K562 treated with DMSO at 1 percent for 12 hours (cell line): Measurements from ENCODE around the gene SRSF6. TPM values are rescaled to one million over a fixed set of nuclear protein-coding genes. Genes with fewer than 3 reads are reported as not detected.

ENCODE experiments used
- total RNA-seq: library from RNA; unstranded; fragments of 300-600 nt; gene quantifications from 2 replicates; pipeline ENCODE4 v1.2.3, GENCODE V29; 2022; ENCODE audit not compliant: insufficient read depth

SRSF6 gene
- total RNA-seq: 35.2 and 79.1 TPM in 2 replicates

GRCh38 chr20:43457640-43458421 lies at the start of gene SRSF6:
SRSF6 (plus strand) TSS chr20:43457896; CDS start chr20:43458034, 138 bp downstream.

GRCh38 chr20:43507150-43508080 lies 49.7 kb downstream of the SRSF6 start, which contains the start of gene L3MBTL1:
L3MBTL1 (plus strand) TSS chr20:43507697; CDS start chr20:43513504, 5,807 bp downstream.

Other genes starting within 250 kb of the SRSF6 start
- gene L3MBTL1, start 49.8 kb downstream of the SRSF6 start, total RNA-seq: 1.6 and 5.4 TPM in 2 replicates
- not detected in 2 replicates for gene SGK2, start 101.1 kb downstream of the SRSF6 start, total RNA-seq
- gene IFT52, start 133.0 kb downstream of the SRSF6 start, total RNA-seq: 19.8 and 22.5 TPM in 2 replicates
- gene MYBL2, start 209.2 kb downstream of the SRSF6 start, total RNA-seq: 107 and 146 TPM in 2 replicates